ENCODE data around the gene TSPAN4. TPM values are rescaled to one million over a fixed set of nuclear protein-coding genes. Genes with fewer than 3 reads are reported as not detected.

Gene TSPAN4
- polyA plus RNA-seq, 3 donors, result 52.6 to 75.5 (median 63.1) TPM

DNA sequence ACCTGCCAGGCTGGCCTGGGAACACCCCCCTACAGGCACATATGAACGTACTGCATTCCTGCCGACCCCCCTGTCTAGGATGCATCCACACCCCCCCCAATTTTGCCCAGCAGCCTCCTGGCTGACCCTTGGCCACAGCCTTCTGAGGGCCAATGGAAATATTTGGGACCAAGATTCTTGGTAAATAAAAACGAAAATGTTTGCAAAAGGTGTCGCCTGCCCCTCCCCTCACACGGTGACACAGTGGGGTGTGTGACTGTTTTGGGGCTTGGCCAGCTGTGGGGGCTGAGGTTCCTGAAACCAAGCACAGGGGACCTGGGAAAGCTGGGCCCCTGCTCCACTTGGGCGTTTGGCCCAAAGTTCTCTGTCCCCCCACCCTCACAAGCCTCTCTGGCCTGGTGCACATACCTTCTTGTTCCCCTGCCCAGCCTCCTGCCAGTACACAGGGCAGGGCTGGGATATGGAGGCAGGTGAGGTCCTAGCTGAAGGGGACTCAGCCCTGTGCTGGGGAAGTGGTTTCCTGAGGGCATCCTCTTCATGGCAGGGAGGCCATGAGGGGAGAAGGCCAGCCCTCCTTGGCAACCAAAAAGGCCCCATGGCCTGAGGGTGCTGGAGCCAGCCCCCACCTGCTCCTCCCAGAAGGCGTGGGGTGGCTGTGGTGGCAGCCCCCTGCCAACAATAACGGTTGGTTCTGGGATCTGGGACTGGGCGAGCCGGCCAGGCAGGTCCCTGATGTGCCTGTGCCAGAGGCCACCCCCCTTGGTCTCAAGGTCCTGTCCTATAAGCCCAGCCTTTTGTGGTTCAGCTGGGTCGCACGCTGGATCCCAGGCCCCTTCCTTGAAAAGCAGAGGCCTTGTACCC lies 17.1 kb upstream of the TSPAN4 start:
- H3K9me3 Mint-ChIP-seq, result peaks cover 0 to 7% (median 1%) of the 10 kb centered on the region in 7 donors
- peaks cover 75 to 84% of the 10 kb centered on the region in 2 donors for H3K4me1 ChIP-seq (ENCODE audit: control insufficient read depth in 1 of 2, insufficient read depth in 2 of 2, low read length in 2 of 2)
- intact Hi-C loops (cut with micrococcal nuclease), result no loop called here
- no peak overlapping the region for H3K27ac Mint-ChIP-seq
- H3K27ac ChIP-seq (ENCODE audit: low read depth in 1 of 2, low read length in 2 of 2), result no peak overlapping the region
- 85% methylated on average over 4 of the region's 12 CpGs for WGBS (ENCODE audit: insufficient coverage)
- H3K9ac ChIP-seq (ENCODE audit: insufficient read depth, low read length, poor library complexity, severe bottlenecking), result no peak overlapping the region
- H3K36me3 Mint-ChIP-seq, result peaks cover 34 to 44% of the 10 kb centered on the region in 2 donors
- peaks cover 21 to 32% of the 10 kb centered on the region in 2 donors for H3K36me3 ChIP-seq (replicated peaks in 1 of 2; ENCODE audit: control insufficient read depth in 1 of 2, insufficient read depth in 2 of 2, low read length in 2 of 2)
- TF ChIP-seq, protein P1, sequence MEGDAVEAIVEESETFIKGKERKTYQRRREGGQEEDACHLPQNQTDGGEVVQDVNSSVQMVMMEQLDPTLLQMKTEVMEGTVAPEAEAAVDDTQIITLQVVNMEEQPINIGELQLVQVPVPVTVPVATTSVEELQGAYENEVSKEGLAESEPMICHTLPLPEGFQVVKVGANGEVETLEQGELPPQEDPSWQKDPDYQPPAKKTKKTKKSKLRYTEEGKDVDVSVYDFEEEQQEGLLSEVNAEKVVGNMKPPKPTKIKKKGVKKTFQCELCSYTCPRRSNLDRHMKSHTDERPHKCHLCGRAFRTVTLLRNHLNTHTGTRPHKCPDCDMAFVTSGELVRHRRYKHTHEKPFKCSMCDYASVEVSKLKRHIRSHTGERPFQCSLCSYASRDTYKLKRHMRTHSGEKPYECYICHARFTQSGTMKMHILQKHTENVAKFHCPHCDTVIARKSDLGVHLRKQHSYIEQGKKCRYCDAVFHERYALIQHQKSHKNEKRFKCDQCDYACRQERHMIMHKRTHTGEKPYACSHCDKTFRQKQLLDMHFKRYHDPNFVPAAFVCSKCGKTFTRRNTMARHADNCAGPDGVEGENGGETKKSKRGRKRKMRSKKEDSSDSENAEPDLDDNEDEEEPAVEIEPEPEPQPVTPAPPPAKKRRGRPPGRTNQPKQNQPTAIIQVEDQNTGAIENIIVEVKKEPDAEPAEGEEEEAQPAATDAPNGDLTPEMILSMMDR (IDR thresholded peaks at IDR 0.05), result no peak
- peaks cover 2 to 36% of the 10 kb centered on the region in 2 donors for H3K27me3 ChIP-seq (ENCODE audit: control insufficient read depth in 2 of 2, insufficient read depth in 2 of 2, low read length in 2 of 2)
- no peak overlapping the region for H3K4me3 ChIP-seq (replicated peaks in 1 of 3; ENCODE audit: low read depth in 2 of 3, low read length in 3 of 3)
- peaks cover 58% of the 10 kb centered on the region for H4K20me1 ChIP-seq (ENCODE audit: insufficient read depth, low read length)
- DNase-seq, result no peak
- peaks cover 65% of the 10 kb centered on the region for H3K4me1 Mint-ChIP-seq
- no peak overlapping the region for H3K4me2 ChIP-seq (replicated peaks; ENCODE audit: extremely low read depth, low read length, poor library complexity, severe bottlenecking)
- peaks cover 35 to 40% (median 39%) of the 10 kb centered on the region in 3 donors for H3K27me3 Mint-ChIP-seq (ENCODE audit: low read depth in 3 of 3)
- H3K4me3 Mint-ChIP-seq, result no peak overlapping the region
- H3K9me3 ChIP-seq (replicated peaks in 1 of 2; ENCODE audit: control insufficient read depth in 1 of 2, insufficient read depth in 1 of 2, low read length in 2 of 2), result no peaks in the 10 kb centered on the region
- H2AFZ ChIP-seq (ENCODE audit: insufficient read depth, low read depth, low read length, poor library complexity, severe bottlenecking), result no peak overlapping the region
- H3K79me2 ChIP-seq (ENCODE audit: insufficient read depth, low read length), result peaks cover 38% of the 10 kb centered on the region

DNA sequence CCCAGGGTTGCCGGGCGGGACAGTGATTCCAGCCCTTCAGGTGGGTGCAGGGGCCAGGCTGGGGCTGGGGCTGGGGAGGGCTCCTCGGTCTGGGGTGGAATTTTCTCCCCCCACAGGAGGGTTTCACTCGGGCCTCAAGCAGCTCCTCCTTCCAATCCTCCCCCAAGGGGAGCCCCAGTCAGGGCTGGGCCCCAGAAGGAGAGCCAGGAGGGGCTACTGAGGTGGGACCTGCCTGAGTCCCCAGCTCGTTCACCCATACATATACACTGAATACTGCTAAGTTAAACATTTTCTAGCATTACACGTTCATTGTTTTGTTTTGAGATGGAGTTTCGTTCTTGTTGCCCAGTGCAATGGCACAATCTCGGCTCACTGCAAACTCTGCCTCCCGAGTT lies 16.4 kb upstream of the TSPAN4 start:
- Histone ChIP-seq H2AFZ (ENCODE audit: insufficient read depth, low read depth, low read length, poor library complexity, severe bottlenecking) (no peak overlapping the region), H3K9me3 (replicated peaks in 1 of 2; ENCODE audit: control insufficient read depth in 1 of 2, insufficient read depth in 1 of 2, low read length in 2 of 2) (no peaks in the 10 kb centered on the region), H3K4me1 (ENCODE audit: control insufficient read depth in 1 of 2, insufficient read depth in 2 of 2, low read length in 2 of 2) (peaks cover 75 to 84% of the 10 kb centered on the region in 2 donors), H3K27me3 (ENCODE audit: control insufficient read depth in 2 of 2, insufficient read depth in 2 of 2, low read length in 2 of 2) (peaks cover 7 to 42% of the 10 kb centered on the region in 2 donors), H3K79me2 (ENCODE audit: insufficient read depth, low read length) (peaks cover 32% of the 10 kb centered on the region), H3K4me2 (replicated peaks; ENCODE audit: extremely low read depth, low read length, poor library complexity, severe bottlenecking) (no peak overlapping the region), H3K36me3 (replicated peaks in 1 of 2; ENCODE audit: control insufficient read depth in 1 of 2, insufficient read depth in 2 of 2, low read length in 2 of 2) (peaks cover 21 to 32% of the 10 kb centered on the region in 2 donors), H3K4me3 (replicated peaks in 1 of 3; ENCODE audit: low read depth in 2 of 3, low read length in 3 of 3) (peak overlapping the region in 1 of 3 experiments; percentile 73), H4K20me1 (ENCODE audit: insufficient read depth, low read length) (peaks cover 58% of the 10 kb centered on the region), H3K9ac (ENCODE audit: insufficient read depth, low read length, poor library complexity, severe bottlenecking) (no peak overlapping the region), H3K27ac (ENCODE audit: low read depth in 1 of 2, low read length in 2 of 2) (no peak overlapping the region)
- intact Hi-C loops (cut with micrococcal nuclease), result no loop called here
- no peak for DNase-seq
- peak overlapping the region in 1 of 7 donors; percentile 30 for H3K27ac Mint-ChIP-seq
- H3K36me3 Mint-ChIP-seq, result peaks cover 32 to 40% of the 10 kb centered on the region in 2 donors
- TF ChIP-seq, protein P1 (IDR thresholded peaks at IDR 0.05), result no peak
- peaks cover 41 to 46% (median 45%) of the 10 kb centered on the region in 3 donors for H3K27me3 Mint-ChIP-seq (ENCODE audit: low read depth in 3 of 3)
- peaks cover 0 to 9% (median 1%) of the 10 kb centered on the region in 7 donors for H3K9me3 Mint-ChIP-seq
- peak overlapping the region; percentile 69 to 73 for H3K4me3 Mint-ChIP-seq
- WGBS (ENCODE audit: insufficient coverage), result 76% methylated on average over 4 of the region's 9 CpGs
- peaks cover 64% of the 10 kb centered on the region for H3K4me1 Mint-ChIP-seq

Measured in CD14-positive monocyte (primary cell).